GM18861 (cell line): ENCODE results near the gene GMEB1.
"Not testable (repeated sequence)": the region's sequence is repeated elsewhere in the genome, so short reads cannot be mapped to it uniquely, and the experiment has no call there.

Source experiments
- ATAC-seq: cut with Tn5 transposase; IDR thresholded peaks from one replicate; pipeline ENCODE4 v1.9.1; 2021; ENCODE audit not compliant: unreplicated experiment

The GMEB1 gene, protein sequence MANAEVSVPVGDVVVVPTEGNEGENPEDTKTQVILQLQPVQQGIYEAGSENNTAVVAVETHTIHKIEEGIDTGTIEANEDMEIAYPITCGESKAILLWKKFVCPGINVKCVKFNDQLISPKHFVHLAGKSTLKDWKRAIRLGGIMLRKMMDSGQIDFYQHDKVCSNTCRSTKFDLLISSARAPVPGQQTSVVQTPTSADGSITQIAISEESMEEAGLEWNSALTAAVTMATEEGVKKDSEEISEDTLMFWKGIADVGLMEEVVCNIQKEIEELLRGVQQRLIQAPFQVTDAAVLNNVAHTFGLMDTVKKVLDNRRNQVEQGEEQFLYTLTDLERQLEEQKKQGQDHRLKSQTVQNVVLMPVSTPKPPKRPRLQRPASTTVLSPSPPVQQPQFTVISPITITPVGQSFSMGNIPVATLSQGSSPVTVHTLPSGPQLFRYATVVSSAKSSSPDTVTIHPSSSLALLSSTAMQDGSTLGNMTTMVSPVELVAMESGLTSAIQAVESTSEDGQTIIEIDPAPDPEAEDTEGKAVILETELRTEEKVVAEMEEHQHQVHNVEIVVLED

DNA sequence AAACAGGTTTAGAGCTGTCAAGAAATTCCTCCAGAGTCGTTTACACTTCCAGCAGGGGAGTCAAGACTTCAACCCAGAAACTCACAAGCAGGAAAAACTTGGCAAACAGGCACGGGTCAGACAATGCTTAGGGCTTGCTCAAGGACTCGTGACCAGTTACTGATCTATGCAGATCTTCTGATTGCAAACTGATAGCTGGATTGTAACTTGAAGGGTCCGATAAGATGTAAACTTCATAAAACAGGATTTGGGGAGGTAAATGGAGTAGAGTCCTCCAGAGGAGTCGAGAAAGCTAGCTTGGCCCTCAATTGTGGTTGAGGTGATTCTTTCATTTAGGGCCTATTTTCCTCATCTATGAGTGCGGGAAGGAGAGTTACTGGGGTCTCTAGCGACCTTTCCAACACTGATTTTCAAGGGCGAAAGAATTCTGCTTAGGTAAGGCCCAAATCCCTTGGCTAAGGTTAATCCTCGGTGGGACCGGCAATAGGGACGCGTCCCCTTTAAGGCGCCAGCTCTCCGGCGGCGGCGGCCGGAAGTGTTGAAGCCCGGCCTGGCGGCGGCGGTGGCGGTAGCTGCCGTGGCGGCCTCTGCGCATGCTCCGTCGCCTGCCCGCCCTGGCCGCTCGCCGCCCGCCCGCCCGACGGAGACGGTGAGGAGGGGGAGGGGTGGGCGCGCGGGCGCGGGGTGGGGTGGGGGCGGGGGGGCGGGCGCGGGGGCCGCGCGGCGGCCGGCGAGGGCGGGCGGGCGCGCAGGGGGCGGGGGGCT, at the start of gene GMEB1:
GMEB1 (plus strand) TSS at position 594 of the 765 bp plus-strand sequence. CDS start 14,829 bp downstream, outside the sequence.
- peak; percentile 66 for ATAC-seq

DNA sequence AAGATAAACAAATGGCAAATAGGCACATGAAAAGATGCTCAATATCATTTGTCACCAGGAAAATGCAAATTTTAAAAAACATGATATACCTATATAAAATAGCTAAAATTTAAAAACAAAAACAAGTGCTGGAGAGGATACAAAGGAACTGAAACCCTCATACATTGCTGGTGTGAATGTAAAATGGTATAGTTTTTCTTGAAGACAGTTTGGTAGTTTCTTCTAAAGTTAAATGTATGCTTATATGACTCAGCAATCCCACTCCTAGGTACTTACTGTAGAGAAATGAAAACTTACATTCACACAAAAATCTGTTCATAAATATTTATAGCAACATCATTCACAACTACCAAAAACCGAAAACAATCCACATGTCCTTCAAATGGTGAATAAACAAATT, 36.9 kb upstream of the GMEB1 start:
- no peak for ATAC-seq

DNA sequence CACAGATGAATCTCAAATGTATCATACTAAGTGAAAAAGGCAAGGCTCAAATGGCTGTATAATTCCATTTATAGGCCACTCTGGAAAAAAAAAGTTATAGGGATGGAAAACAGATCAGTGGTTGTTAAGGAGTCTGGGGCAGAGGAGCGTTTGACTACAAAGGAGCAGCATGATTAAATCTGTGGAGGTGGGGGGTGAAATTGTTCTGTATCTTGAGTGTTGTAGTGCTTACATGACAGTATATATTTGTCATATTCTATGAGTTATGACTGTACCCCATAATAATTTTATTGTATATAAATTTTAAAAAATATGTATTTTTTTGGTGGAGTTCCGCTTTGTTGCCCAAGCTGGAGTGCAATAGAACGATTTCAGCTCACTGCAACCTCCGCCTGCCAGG, 36.0 kb upstream of the GMEB1 start:
- no peak for ATAC-seq

DNA sequence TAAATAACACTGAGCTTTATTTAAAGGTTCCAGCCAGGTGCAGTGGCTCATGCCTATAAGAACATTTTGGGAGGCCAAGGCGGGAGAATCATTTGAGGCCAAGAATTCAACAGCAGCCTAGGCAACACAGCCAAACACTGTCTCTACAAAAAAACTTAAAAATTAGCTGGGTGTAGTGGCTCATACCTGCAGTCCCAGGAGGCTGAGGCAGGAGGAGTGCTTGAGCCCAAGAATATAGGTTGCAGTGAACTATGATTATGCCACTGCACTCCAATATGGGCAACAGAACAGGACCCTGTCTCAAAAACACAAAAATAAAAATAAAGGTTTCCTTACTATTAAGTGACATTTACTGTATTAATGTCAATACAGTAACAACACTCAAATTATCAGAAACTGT, 27.8 kb upstream of the GMEB1 start:
- no peak for ATAC-seq

DNA sequence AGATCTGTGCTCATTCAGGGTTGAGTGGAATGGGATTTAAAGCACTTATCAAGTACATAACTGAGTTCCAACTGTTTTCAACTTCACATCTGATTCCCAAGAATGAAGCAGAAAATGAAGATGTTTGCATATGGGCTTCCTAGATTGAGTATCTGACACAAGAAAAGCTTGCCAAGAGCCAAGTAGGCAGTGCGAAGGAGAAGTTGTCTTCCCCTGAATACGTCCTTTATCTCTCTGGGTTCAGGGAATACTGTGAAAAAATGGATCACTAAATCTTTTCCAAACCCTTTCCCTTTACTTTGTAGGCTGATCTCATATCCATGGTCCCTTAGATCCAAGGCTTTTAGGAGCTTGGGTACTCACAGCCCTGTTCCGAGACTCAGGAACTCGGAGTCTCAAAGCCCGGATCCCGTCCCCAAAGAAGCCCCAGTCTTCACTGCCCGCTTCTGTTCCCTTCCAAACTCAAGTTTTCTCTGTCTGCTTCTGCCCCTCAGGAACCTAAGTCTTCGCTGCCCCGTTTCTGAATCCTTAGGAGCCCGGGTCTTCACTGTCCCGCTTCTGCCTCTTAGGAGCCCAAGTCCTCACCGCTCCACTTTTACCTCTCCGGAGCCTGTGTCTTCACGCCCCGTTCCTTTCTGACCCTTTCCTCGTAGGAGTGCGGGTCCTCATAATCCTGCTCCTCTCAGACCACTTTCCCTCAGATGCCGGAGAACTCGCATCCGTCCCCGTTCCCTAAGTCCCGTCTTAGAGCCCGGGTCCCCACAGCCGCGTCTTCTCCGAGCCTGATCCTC, 26.3 kb upstream of the GMEB1 start:
- no peak for ATAC-seq

DNA sequence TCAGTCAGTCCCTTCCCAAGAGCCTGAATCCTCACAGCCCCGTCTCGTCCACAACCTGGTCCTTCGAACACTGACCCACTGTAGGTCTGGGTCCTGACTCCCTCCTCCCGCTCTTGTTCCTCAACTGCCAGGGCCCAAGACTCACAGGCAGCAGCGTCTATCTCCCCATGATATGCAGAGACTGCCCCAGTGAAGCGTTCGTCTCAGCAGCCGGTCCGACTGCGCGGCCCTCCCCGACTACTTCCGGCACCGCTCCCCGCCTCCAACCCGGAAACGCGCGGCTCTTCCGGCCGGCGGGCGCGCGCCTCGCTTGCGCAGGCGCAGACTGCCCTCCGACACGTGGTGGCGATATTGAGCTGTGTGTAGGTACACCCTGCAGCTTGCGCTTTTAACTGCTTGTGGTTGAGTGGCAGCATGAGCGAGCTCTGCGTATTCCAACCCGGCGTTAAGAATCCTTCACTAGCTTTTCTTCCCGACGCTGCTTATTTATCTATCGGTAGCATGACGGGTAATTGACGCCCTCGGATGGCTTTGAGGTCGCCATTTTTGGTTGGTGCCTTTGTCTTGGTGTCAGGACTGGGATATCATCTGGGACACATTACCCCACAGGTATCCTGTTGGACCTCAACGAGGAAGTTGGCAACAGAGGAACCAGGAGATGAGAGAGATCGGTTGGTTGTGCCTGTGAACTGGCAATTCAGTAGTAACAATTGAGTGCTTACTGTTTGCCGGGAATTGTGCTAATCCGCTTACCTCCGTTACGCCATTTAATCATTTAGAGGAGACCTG, 25.5 kb upstream of the GMEB1 start, which contains the start of gene TAF12:
TAF12 (minus strand) TSS at position 221 of the 789 bp plus-strand sequence. CDS start 20,986 bp downstream, outside the sequence.
- peak; percentile 74 for ATAC-seq

DNA sequence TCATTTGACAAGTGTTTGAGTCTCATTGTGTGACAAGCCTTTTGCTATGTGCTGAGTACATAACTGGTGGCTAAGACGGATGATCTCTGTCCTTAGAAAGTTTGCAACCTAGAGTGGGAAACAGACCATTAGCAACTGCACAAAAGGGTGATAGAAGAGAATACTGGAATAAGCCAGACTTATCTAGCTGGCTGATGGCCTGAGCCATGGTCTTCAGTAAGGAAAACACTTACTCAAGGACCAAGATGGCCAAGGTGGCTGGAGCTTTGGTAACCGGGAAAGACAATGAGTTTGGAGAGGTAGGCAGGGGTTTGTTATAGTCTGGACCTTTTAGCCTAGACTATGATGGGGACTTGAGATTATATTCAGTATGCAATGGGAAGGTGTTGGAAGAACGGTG, 24.1 kb upstream of the GMEB1 start:
- no peak for ATAC-seq

DNA sequence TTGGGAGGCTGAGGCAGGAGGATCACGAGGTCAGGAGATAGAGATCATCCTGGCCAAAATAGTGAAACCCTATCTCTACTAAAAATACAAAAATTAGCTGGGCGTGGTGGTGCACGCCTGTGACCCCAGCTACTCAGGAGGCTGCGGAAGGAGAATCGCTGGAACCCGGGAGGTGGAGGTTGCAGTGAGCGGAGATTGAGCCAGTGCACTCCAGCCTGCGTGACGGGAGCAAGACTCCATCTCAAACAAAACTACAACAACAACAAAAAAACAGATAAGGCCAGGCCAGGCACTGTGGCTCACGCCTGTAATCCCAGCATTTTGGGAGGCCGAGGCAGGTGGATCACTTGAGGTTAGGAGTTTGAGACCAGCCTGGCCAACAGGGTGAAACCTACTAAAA, 23.2 kb upstream of the GMEB1 start:
- not testable (repeated sequence) for ATAC-seq

DNA sequence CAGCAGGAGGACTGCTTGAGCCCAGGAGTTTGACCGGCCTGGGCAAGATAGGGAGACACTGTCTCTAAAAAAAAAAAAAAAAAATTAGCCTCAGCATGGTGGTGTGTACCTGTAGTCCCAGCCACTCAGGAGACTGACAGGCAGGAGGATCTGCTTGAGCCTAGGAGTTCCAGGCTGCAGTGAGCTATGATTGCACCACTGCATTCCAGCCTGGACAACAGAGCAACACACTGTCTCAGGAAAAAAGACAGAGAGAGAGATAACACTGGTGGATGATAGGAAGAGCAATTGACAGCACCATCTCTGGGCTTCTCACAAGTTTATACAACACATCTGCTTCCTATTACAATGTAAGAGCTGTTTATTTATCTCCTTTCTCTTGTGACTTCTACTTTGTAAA, 22.5 kb upstream of the GMEB1 start:
- ATAC-seq = no peak

DNA sequence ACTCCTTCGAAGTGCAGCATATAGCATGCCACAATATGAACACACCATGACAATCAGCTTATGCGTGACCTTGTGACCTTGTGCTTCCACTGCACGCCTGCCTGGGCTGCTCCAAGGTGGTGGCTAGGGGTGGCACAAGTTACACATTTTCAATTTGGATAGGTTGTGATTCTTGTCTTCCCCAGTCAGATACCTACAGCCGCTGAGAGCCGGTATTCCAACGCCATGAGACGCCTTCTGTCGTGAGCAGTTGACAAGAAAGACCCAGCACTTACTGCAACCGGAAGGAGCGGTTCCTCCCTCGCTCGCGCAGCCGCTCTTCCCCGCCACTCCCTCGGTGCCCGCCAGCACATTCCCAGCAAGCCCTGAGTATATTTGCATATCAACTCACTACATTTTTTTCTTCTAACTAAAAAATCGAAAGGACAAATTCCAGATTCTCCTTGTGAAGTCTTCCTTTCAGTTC, 20.5 kb upstream of the GMEB1 start:
- ATAC-seq = peak; percentile 59

DNA sequence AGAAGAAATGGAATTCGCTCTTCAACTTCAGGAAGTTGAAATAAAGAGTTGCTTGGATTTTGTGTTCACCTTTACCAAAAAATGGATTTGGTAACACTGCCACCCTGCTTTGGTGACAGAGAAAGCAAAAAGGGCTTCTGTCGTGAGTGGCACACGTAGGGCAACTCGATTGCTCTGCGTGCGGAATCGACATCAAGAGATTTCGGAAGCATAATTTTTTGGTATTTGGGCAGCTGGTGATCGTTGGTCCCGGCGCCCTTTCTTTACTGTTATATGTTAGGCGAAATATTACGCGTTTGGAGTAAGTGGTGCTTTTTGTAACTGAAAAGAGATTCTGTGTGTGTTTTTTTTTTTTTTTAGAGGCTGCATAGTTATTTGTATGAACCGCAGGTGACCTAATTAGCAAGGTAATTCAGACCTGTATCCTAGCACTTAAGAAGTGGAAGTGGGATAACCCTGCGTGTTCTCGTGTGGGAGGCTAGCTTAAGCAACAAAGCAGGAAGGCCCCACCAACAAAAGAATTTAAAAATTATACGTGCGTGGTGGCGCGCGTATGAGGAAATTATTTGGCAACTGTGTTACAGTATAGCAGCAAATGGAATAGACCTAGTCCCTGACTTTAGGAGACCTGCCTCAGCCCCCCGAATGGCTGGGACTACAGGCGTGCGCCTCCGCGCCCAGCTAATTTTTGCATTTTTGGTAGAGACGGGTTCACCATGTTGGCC, 19.9 kb upstream of the GMEB1 start, which contains the start of gene RNU11:
RNU11 (plus strand) TSS at position 127 of the 725 bp plus-strand sequence.
- ATAC-seq = peak; percentile 57

DNA sequence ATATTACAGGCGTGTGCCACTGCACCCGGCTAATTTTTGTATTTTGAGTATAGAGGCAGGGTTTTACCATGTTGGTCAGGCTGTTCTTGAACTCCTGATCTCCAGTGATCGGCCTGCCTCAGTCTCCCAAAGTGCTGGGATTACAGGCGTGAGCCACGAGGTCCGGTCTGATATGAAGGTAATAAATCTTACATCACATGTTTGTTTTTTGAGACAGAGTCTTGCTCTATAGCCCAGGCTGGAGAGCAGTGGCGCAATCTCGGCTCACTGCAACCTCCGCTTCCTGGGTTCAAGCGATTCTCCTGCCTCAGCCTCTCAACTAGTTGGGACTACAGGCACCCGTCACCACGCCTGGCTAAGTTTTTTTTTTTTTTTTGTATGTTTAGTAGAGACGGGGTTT, 15.5 kb upstream of the GMEB1 start:
- ATAC-seq = not testable (repeated sequence)

DNA sequence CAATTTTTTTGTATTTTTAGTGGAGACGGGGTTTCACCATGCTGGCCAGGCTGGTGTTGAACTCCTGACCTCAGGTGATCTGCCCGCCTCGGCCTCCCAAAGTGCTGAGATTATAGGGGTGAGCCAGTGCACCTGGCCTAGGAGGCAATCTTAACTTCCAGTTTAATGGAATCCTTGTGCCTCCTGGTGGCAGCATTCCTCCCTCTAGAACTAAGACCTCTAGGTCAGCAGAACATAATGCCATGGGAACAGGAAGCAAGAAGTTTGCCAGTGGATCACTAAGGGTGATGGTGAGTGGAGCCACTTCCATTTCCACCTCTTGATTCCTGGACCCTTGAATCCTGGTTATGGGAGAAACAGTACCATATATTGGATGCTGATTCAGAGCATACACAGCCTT, 14.7 kb upstream of the GMEB1 start:
- not testable (repeated sequence) for ATAC-seq

DNA sequence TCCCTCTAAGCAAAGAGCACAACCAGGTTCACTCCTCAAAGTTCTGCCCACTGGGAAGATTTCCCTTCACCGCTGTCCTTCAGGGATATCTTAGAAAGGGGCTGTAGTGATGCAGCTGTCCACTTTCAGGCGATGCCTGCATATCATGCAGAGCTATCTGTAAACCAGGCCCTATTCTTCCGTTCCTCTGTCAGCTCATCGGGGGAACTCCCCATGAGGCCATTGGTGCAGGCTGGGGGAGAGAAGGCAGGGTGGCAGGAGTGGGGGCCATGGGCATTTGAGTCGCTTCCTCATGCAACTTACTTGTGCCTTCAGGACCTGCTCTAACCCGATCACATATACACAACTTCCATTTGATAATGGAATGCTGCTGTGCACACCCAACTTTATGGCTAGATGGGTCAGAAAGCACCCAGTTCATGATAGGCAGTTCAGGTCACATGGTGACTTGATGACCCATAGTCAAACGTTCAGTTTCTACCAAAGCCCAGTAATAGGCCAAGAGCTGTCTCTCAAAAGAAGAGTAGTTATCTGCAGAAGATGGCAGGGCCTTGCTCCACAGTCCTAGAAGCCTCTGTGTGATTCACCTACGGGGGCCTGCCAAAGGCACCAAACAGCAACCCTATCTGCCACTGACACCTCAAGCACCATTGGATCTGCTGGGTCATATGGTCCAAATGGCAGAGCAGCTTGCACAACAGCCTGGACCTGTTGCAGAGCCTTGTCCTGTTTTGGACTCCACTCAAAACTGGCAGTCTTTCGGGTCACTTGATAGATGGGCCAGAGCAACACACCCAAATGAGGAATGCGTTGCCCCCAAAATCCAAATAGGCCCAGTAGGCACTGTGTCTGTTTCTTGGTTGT, 12.9 kb upstream of the GMEB1 start:
- not testable (repeated sequence) for ATAC-seq

DNA sequence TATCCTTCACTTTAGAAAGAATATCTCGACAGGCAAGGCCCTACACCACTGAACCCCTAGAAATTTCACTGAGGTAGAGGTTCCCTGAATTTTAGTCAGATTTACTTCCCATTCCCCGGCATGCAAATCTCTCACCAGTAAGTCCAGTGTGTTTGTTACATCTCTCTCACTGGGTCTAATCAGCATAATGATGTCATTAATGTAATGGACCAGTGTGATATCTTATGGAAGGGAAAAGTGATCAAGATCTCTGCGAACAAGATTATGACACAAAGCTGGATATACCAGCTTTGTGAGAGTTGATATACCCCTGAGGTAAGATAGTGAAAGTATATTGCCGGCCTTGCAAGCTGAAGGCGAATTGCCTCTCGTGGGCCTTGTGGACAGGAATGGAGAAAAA, 12.2 kb upstream of the GMEB1 start:
- no peak for ATAC-seq

DNA sequence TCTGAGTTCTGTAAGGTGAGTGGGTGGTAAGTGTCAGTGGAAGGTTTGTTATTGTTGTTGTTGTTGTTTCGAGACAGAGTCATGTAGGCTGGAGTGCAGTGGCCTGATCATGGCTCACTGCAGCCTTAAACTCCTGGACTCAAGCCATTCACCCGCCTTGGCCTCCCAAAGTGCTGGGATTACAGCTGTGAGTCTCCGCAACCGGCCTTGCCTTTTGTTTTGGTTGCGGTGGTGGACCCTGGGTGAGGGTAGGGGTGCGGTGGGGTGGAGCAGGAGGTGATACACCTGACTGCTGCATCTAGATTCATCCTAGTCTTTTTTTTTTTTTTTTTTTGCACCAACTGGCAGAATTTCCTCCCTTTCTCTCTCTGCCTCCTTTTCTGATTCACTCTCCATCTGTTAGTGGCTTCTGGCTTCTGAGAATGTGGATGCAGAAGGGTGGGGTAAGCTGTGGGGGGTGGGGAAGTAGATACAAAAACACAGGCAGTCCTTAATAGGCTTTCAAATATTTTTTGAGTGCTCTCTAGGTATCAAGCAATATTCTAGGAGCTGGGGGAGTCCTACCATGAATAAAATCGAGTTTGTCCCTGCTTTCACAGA, 4.6 kb upstream of the GMEB1 start:
- ATAC-seq = no peak

DNA sequence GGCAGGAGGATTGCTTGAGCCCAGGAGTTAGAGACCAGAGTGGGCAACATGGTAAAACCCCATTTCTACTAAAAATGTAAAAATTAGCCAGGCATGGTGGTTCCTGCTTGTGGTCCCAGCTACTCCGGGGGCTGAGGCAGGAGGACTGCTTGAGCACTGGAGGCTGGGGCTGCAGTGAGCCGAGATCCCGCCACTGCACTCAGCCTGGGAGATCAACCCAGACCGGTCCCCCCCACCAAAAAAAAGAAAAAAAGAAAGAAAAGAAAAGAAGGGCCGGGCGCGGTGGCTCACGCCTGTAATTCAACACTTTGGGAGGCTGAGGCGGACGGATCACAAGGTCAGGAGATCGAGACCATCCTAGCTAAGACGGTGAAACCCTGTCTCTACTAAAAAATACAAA, 1.8 kb upstream of the GMEB1 start:
- ATAC-seq = no peak
